ENCODE data around the gene EHBP1L1.

EHBP1L1 gene

DNA sequence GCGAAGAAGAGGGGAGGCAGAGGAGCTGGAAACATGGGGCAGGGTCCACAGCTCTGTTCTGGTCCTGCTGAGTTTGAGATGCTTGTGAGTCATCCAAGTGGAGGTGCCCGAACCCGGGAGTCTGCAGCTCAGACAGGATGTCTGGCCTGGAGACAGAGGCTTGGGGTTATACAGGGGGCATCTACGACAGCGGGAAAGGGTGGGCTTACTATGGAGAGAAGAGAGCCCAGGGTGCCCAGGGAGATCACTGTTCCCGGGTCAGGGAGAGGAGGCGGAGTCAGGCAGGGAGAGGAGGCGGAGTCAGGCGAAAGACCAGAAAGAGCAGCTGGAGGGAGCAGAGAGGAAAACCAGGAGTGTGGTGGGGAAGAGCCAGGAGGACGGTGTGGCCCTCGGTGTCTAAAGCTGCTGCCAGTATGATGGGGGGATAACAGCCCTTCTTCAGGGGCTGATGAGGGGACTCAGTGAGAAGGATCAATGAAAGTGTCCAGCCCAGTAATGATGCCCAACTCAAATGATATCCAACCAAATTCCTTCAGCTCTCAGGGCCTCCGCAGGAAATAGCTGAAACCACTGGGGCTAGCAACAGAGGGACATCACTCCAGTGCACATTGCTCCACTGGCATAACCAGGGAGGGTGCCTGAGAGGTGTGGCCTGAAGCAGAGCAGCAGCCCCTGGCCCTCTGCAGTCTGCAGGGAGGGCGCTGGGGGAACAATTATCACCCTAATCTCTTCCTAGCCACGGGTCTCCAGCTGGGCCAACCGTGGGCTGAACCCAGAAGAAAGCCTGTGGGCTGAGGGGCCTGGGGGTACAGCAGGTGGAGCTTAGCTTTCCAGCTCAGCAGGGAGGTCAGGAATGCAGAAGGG, 15.1 kb upstream of the EHBP1L1 start:
- no peak overlapping the region for H3K9ac ChIP-seq (ENCODE audit: low read depth, low read length)
- H3K27me3 ChIP-seq (ENCODE audit: insufficient read depth, low read length, poor library complexity) = peaks cover 26% of the 10 kb centered on the region
- no peak overlapping the region for H3K27ac ChIP-seq (ENCODE audit: low read length)
- H3K9me3 ChIP-seq (ENCODE audit: insufficient read depth, low read length, severe bottlenecking) = no peaks in the 10 kb centered on the region
- no peak for TF ChIP-seq EZH2 (IDR thresholded peaks at IDR 0.05; ENCODE audit: borderline replicate concordance, low read depth, low read length, severe bottlenecking)
- no peak for TF ChIP-seq CTCF (IDR thresholded peaks at IDR 0.05; ENCODE audit: borderline replicate concordance, extremely low read depth, low read length, poor library complexity, severe bottlenecking)
- H2AFZ ChIP-seq (ENCODE audit: low read depth, low read length) = no peak overlapping the region
- no peaks in the 10 kb centered on the region for H3K36me3 ChIP-seq (ENCODE audit: insufficient read depth, low read length)
- no peak overlapping the region for H3K4me3 ChIP-seq (ENCODE audit: low read depth in 1 of 2, low read length in 2 of 2)
- DNase-seq (no peak), ATAC-seq (ENCODE audit: insufficient read depth, low read depth) (no peak)
- H4K20me1 ChIP-seq (ENCODE audit: insufficient read depth, low read length) = peaks cover 5% of the 10 kb centered on the region; the same call in 1 of the 2 replicates
- H3K4me2 ChIP-seq (ENCODE audit: insufficient read depth, low read length) = no peak overlapping the region
- H3K4me1 ChIP-seq (ENCODE audit: insufficient read depth, low read length) = peaks cover 12% of the 10 kb centered on the region
- H3K79me2 ChIP-seq (ENCODE audit: insufficient read depth, low read length) = no peaks in the 10 kb centered on the region

DNA sequence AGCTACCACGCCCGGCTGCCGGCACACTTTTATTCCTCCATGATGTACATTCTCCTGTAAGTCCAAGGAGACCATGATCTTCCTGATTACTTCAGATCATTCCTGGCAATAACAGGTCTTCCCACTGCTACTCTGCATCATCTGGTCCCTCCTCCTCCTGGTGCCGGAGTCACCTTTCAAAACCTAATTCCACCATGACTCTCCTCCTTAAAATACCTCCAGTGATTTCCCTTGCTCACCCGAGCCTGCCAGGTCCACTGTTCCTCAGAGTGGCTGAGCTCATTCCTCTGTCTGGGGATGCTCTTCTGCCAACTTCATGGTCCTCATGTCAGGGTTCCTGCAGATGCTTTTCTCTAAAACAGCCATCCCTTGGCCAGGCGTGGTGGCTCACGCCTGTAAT, 13.8 kb upstream of the EHBP1L1 start:
- H3K4me1 ChIP-seq (ENCODE audit: insufficient read depth, low read length) = peaks cover 17% of the 10 kb centered on the region
- H3K4me3 ChIP-seq (ENCODE audit: low read depth in 1 of 2, low read length in 2 of 2) = no peak overlapping the region
- no peak overlapping the region for H3K27ac ChIP-seq (ENCODE audit: low read length)
- no peak overlapping the region for H3K9ac ChIP-seq (ENCODE audit: low read depth, low read length)
- no peaks in the 10 kb centered on the region for H3K9me3 ChIP-seq (ENCODE audit: insufficient read depth, low read length, severe bottlenecking)
- H2AFZ ChIP-seq (ENCODE audit: low read depth, low read length) = no peak overlapping the region
- peaks cover 26% of the 10 kb centered on the region for H3K27me3 ChIP-seq (ENCODE audit: insufficient read depth, low read length, poor library complexity)
- peaks cover 5% of the 10 kb centered on the region for H3K79me2 ChIP-seq (ENCODE audit: insufficient read depth, low read length)
- ATAC-seq (ENCODE audit: insufficient read depth, low read depth) (no peak), DNase-seq (no peak)
- no peak for TF ChIP-seq EZH2 (IDR thresholded peaks at IDR 0.05; ENCODE audit: borderline replicate concordance, low read depth, low read length, severe bottlenecking)
- no peak for TF ChIP-seq CTCF (IDR thresholded peaks at IDR 0.05; ENCODE audit: borderline replicate concordance, extremely low read depth, low read length, poor library complexity, severe bottlenecking)
- H4K20me1 ChIP-seq (ENCODE audit: insufficient read depth, low read length) = peaks cover 5% of the 10 kb centered on the region; the same call in 1 of the 2 replicates
- H3K36me3 ChIP-seq (ENCODE audit: insufficient read depth, low read length) = 0 out of 2 replicates have a peak, but pooled peaks cover 5% of the 10 kb centered on the region
- H3K4me2 ChIP-seq (ENCODE audit: insufficient read depth, low read length) = no peak overlapping the region

- no peak for DNase-seq
These were observed 13.1 kb upstream of the EHBP1L1 start for GRCh38 chr11:65562788-65563187.

More at GRCh38 chr11:65562788-65563187, 13.1 kb upstream of the EHBP1L1 start:
- no peak for ATAC-seq (ENCODE audit: insufficient read depth, low read depth)
- peaks cover 8% of the 10 kb centered on the region for H3K79me2 ChIP-seq (ENCODE audit: insufficient read depth, low read length)
- H4K20me1 ChIP-seq (ENCODE audit: insufficient read depth, low read length) = peaks cover 5% of the 10 kb centered on the region; the same call in 1 of the 2 replicates
- no peaks in the 10 kb centered on the region for H3K9me3 ChIP-seq (ENCODE audit: insufficient read depth, low read length, severe bottlenecking)
- H3K9ac ChIP-seq (ENCODE audit: low read depth, low read length) = no peak overlapping the region
- TF ChIP-seq CTCF (IDR thresholded peaks at IDR 0.05; ENCODE audit: borderline replicate concordance, extremely low read depth, low read length, poor library complexity, severe bottlenecking) (no peak), EZH2 (IDR thresholded peaks at IDR 0.05; ENCODE audit: borderline replicate concordance, low read depth, low read length, severe bottlenecking) (no peak)
- no peak overlapping the region for H3K27ac ChIP-seq (ENCODE audit: low read length)
- no peak overlapping the region for H2AFZ ChIP-seq (ENCODE audit: low read depth, low read length)
- 0 out of 2 replicates have a peak, but pooled peaks cover 6% of the 10 kb centered on the region for H3K36me3 ChIP-seq (ENCODE audit: insufficient read depth, low read length)
- peaks cover 17% of the 10 kb centered on the region for H3K4me1 ChIP-seq (ENCODE audit: insufficient read depth, low read length)
- no peak overlapping the region for H3K4me3 ChIP-seq (ENCODE audit: low read depth in 1 of 2, low read length in 2 of 2)
- no peak overlapping the region for H3K4me2 ChIP-seq (ENCODE audit: insufficient read depth, low read length)
- H3K27me3 ChIP-seq (ENCODE audit: insufficient read depth, low read length, poor library complexity) = peaks cover 21% of the 10 kb centered on the region

All from DND-41 (cell line).